ENCODE data around the gene FCER2. TPM values are rescaled to one million over a fixed set of nuclear protein-coding genes. Genes with fewer than 3 reads are reported as not detected.

FCER2 gene
- total RNA-seq, 1 experiment from 2014 or later, result 0.48 TPM

DNA sequence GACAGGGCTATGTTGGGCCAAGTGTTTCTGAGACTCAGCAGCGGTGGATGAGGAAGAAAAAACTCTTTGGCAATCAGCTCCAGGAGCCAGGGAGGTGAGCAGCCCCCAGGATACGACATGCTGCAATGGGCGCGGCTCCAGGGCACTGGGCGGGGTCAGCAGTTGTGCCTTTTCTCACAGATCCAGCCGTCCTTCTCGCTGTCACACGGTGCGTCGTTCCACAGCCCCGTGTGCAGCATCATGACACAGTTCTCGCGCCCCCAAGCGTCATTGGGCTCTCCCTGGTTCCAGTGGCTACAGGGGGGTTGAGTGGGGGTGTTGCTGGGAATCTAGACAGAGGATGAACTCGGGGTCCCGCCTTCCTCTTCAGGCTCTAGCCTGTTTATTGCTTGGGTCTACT is 27.3 kb upstream of the FCER2 start:
- POLR2A ChIA-PET, result interaction anchor here (0.5 kb wide), 1 partner anchor 84 kb away, joined by 9 read pairs; no protein-coding TSS in a partner anchor
- peak overlapping the region; percentile 80 for H3K4me3 Mint-ChIP-seq
- H3K4me1 Mint-ChIP-seq, result peaks cover 13% of the 10 kb centered on the region
- DNase-seq (ENCODE audit: low spot score) (peak; percentile 46), ATAC-seq (peak; percentile 41)
- H3K9me3 Mint-ChIP-seq, result no peaks in the 10 kb centered on the region
- CTCF ChIA-PET, result interaction anchor here (0.7 to 2.9 kb wide), 2 partner anchors 48 to 161 kb away, joined by 5 to 14 read pairs; partner anchors contain the start of gene TRAPPC5
- no peaks in the 10 kb centered on the region for H3K36me3 Mint-ChIP-seq
- no peak for TF ChIP-seq NFYB (CRISPR knock-in tag; conservative IDR thresholded peaks at IDR 0.05; ENCODE audit: low read depth)
- TF ChIP-seq NR2C2 (CRISPR knock-in tag; IDR thresholded peaks at IDR 0.05), result no peak
- TF ChIP-seq ZNF532 (CRISPR knock-in tag; IDR thresholded peaks at IDR 0.05; ENCODE audit: borderline replicate concordance), result no peak
- TF ChIP-seq, protein P1, sequence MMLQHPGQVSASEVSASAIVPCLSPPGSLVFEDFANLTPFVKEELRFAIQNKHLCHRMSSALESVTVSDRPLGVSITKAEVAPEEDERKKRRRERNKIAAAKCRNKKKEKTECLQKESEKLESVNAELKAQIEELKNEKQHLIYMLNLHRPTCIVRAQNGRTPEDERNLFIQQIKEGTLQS (CRISPR knock-in tag; conservative IDR thresholded peaks at IDR 0.05), result no peak
- no peak for TF ChIP-seq ZNF416 (CRISPR knock-in tag; IDR thresholded peaks at IDR 0.05)
- TF ChIP-seq ZNF512 (CRISPR knock-in tag; IDR thresholded peaks at IDR 0.05; ENCODE audit: borderline replicate concordance), result no peak
- TF ChIP-seq CTCF (IDR thresholded peaks at IDR 0.05), result no peak
- no peak for TF ChIP-seq ATF1 (CRISPR knock-in tag; IDR thresholded peaks at IDR 0.05)
- no peak for TF ChIP-seq E2F1 (CRISPR knock-in tag; IDR thresholded peaks at IDR 0.05)
- no peak for TF ChIP-seq TCF7 (CRISPR knock-in tag; IDR thresholded peaks at IDR 0.05; ENCODE audit: low read depth)
- TF ChIP-seq MYBL2 (CRISPR knock-in tag; IDR thresholded peaks at IDR 0.05), result no peak
- TF ChIP-seq TEAD4 (CRISPR knock-in tag; IDR thresholded peaks at IDR 0.05), result no peak
- TF ChIP-seq RELA (CRISPR knock-in tag; IDR thresholded peaks at IDR 0.05; ENCODE audit: borderline replicate concordance), result no peak
- no peak for TF ChIP-seq NFE2L1 (CRISPR knock-in tag; IDR thresholded peaks at IDR 0.05)
- no peak for TF ChIP-seq KAT7 (CRISPR knock-in tag; IDR thresholded peaks at IDR 0.05; ENCODE audit: borderline replicate concordance)
- no peak for TF ChIP-seq CREB1 (CRISPR knock-in tag; IDR thresholded peaks at IDR 0.05)
- no peak for TF ChIP-seq USF2 (CRISPR knock-in tag; IDR thresholded peaks at IDR 0.05)
- TF ChIP-seq EMX1 (CRISPR knock-in tag; IDR thresholded peaks at IDR 0.05), result no peak
- TF ChIP-seq SOX15 (CRISPR knock-in tag; IDR thresholded peaks at IDR 0.05), result no peak
- TF ChIP-seq, protein P2, sequence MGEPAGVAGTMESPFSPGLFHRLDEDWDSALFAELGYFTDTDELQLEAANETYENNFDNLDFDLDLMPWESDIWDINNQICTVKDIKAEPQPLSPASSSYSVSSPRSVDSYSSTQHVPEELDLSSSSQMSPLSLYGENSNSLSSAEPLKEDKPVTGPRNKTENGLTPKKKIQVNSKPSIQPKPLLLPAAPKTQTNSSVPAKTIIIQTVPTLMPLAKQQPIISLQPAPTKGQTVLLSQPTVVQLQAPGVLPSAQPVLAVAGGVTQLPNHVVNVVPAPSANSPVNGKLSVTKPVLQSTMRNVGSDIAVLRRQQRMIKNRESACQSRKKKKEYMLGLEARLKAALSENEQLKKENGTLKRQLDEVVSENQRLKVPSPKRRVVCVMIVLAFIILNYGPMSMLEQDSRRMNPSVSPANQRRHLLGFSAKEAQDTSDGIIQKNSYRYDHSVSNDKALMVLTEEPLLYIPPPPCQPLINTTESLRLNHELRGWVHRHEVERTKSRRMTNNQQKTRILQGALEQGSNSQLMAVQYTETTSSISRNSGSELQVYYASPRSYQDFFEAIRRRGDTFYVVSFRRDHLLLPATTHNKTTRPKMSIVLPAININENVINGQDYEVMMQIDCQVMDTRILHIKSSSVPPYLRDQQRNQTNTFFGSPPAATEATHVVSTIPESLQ (CRISPR knock-in tag; IDR thresholded peaks at IDR 0.05), result no peak
- H3K27me3 Mint-ChIP-seq (ENCODE audit: low read depth), result peaks cover 73% of the 10 kb centered on the region
- H3K27ac Mint-ChIP-seq, result no peak overlapping the region

Data from WTC11 (cell line).